Colonic mucosa (tissue), 4 donors: ENCODE results near the gene NUP210L. TPM values are rescaled to one million over a fixed set of nuclear protein-coding genes. Genes with fewer than 3 reads are reported as not detected.
"Not testable (repeated sequence)": the region's sequence is repeated elsewhere in the genome, so short reads cannot be mapped to it uniquely, and the experiment has no call there.

Experiments
- DNase-seq: peaks from one replicate; pipeline ENCODE4 v3.0.0-alpha.2; 2020
- H3K27ac ChIP-seq: fragments of 200-600 bp; one replicate; pipeline ENCODE4 v1.8.0; 2021
- H3K27me3 ChIP-seq: fragments of 200-600 bp; one replicate; pipeline ENCODE4 v1.8.0; 2021
- H3K36me3 ChIP-seq: fragments of 200-600 bp; one replicate; pipeline ENCODE4 v1.8.0; 2021
- H3K4me1 ChIP-seq: fragments of 200-600 bp; one replicate; pipeline ENCODE4 v1.8.0; 2021; ENCODE audit warnings: mild to moderate bottlenecking
- H3K4me3 ChIP-seq: fragments of 200-600 bp; one replicate; pipeline ENCODE4 v1.8.0; 2021
- H3K9ac ChIP-seq, 2 donors: one replicate each; pipeline ENCODE4 v1.7.0; 2013; ENCODE audit warnings: control low read depth in 2 of 2, low read depth in 2 of 2, low read length in 2 of 2
- H3K9me3 ChIP-seq: fragments of 200-600 bp; one replicate; pipeline ENCODE4 v1.8.0; 2021
- intact Hi-C: fragments of 100-400 bp; cut with DNase I; formaldehyde crosslinking; loops from one replicate; pipeline ENCODE4 v1.14.1; 2022
- total RNA-seq, 2 donors: library from RNA; stranded (reverse); fragmentation: NEBNext Ultra II Directional in 1 of 2; extraction: Animal tissue kit (Norgen Biotek cat#: 25700) in 1 of 2; gene quantifications; one replicate each; pipeline ENCODE4 v1.2.1, GENCODE V29; 2021
- TF ChIP-seq, protein P1 (sequence below): fragments of 200-600 bp; IDR thresholded peaks from one replicate; pipeline ENCODE4 v1.8.0; 2022; ENCODE audit warnings: antibody characterized with exemption, mild to moderate bottlenecking
- donor health status: healthy.
- donor health status: DM: no; HTN: no; CAD: no.
- donor health status: DM: no; HTN: no; CAD: no.

Gene NUP210L
- total RNA-seq, 2 donors from 2014 or later = 0.10 to 0.11 TPM

DNA sequence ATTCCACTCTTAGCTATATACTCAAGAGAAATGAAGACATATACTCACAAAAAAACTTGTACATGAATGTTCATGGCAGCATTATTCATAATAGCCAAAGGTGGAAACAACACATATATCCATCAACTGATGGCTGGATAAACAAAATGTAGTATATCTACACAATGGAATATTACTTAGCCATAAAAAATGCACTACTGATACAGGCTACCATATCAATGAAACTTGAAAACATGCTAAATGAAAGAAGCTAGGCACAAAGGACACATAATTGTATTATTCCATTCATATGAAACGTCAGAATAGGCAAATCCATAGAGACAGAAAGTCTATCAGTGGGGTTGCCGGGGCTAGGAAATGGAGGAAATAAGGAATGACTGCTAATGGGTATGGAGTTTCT lies 67.3 kb downstream of the NUP210L start:
- no peaks in the 10 kb centered on the region for H3K36me3 ChIP-seq
- no peak overlapping the region for H3K27ac ChIP-seq
- H3K27me3 ChIP-seq = no peaks in the 10 kb centered on the region
- no peak overlapping the region for H3K9ac ChIP-seq
- H3K4me1 ChIP-seq = no peaks in the 10 kb centered on the region
- H3K4me3 ChIP-seq = no peak overlapping the region
- DNase-seq = no peak
- intact Hi-C loops = no loop called here
- H3K9me3 ChIP-seq = no peaks in the 10 kb centered on the region
- TF ChIP-seq, protein P1, sequence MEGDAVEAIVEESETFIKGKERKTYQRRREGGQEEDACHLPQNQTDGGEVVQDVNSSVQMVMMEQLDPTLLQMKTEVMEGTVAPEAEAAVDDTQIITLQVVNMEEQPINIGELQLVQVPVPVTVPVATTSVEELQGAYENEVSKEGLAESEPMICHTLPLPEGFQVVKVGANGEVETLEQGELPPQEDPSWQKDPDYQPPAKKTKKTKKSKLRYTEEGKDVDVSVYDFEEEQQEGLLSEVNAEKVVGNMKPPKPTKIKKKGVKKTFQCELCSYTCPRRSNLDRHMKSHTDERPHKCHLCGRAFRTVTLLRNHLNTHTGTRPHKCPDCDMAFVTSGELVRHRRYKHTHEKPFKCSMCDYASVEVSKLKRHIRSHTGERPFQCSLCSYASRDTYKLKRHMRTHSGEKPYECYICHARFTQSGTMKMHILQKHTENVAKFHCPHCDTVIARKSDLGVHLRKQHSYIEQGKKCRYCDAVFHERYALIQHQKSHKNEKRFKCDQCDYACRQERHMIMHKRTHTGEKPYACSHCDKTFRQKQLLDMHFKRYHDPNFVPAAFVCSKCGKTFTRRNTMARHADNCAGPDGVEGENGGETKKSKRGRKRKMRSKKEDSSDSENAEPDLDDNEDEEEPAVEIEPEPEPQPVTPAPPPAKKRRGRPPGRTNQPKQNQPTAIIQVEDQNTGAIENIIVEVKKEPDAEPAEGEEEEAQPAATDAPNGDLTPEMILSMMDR = no peak

DNA sequence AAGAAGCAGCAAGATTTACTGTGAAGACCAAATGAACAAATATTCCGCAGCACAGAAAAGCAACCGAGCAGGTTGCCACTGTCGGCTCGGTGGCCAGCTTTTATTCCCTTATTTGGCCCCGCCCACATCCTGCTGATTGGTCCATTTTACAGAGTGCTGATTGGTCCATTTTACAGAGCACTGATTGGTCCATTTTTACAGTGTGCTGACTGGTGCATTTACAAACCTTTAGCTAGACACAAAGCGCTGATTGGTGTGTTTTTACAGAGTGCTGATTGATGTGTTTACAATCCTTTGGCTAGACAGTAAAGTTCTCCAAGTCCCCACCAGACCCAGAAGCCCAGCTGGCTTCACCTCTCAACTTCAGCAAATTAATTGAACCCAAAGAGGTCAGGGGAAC lies 71.8 kb downstream of the NUP210L start:
- H3K27me3 ChIP-seq, H3K27ac ChIP-seq, DNase-seq, H3K4me3 ChIP-seq, H3K36me3 ChIP-seq, intact Hi-C loops, H3K9me3 ChIP-seq, H3K4me1 ChIP-seq, H3K9ac ChIP-seq: not testable (repeated sequence)

DNA sequence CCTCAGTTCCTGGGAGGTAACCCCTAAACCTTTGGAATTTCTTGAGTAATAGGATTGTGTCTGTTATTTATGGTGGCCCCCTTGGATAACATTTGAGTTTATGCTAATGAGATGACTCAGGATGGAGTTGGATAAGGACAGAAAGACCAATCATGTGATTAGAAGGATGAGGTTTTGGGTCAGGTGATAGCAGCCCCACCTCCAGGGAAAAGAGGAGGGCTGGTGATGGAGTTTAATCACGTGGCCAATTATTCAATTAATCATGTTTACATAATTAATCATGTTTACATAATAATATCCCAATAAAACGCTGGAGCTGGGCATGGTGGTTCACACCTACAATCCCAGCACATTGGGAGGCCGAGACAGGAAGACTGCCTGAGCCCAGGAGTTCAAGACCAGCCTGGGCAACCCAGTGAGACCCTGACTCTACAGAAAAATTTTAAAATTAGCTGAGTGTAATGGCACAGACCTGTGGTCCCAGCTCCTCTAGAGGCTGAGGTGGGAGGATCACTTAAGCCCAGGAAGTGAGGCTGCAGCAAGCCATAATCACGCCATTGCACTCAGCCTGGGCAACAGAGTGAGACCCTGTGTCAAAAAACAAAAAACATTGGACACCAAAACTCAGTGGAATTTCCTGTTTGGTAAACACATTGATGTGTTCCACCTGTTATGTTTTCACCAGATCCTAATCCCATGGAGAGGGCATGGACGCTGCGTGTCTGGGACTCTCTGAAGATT lies 73.3 kb downstream of the NUP210L start:
- H3K4me1 ChIP-seq = no peaks in the 10 kb centered on the region
- TF ChIP-seq, protein P1 = no peak
- intact Hi-C loops = no loop called here

DNA sequence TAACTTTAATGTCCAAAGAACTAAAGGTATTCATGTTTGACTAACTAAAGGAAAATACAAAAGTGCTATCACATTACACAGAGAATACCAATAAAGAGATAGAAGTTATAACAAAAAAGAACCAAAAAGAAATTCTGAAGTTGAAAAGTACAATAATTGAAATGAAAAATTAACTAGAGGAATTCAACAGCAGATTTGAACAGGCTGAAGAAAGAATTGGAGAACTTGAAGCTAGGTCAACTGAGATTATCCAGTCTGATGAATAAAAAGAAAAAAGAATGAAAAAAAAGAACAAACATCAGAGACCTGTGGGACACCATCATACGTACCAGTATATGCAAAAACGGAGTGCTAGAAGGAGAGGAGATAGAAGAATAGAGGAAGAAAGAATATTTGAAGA lies 78.5 kb downstream of the NUP210L start:
- H3K4me3 ChIP-seq = no peak overlapping the region
- no peak for DNase-seq
- TF ChIP-seq, protein P1 = no peak
- H3K27me3 ChIP-seq = no peaks in the 10 kb centered on the region
- no peak overlapping the region for H3K9ac ChIP-seq
- H3K27ac ChIP-seq = no peak overlapping the region
- H3K36me3 ChIP-seq = no peaks in the 10 kb centered on the region
- no peaks in the 10 kb centered on the region for H3K4me1 ChIP-seq
- intact Hi-C loops = no loop called here
- H3K9me3 ChIP-seq = no peaks in the 10 kb centered on the region

More for the DNA sequence above, 73.3 kb downstream of the NUP210L start:
- no peaks in the 10 kb centered on the region for H3K27me3 ChIP-seq
- no peak for DNase-seq
- no peak overlapping the region for H3K27ac ChIP-seq
- H3K9ac ChIP-seq = no peak overlapping the region
- no peak overlapping the region for H3K4me3 ChIP-seq
- H3K36me3 ChIP-seq = no peaks in the 10 kb centered on the region
- H3K9me3 ChIP-seq = no peaks in the 10 kb centered on the region

DNA sequence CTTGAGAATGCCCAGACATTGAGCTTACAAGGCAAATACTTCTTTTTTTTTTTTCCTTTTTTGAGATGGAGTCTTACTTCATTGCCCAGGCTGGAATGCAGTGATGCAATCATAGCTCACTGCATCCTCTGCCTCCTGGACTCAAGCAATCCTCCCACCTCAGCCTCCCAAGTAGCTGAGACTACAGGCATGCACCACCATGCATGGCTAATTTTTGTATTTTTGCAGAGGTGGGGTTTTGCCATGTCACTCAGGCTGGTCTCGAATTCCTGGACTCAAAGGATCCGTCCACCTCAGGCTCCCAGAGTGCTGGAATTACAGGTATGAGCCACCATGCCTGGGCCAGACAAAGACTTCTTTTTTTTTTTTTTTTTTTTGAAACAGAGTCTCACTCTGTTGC lies 79.1 kb downstream of the NUP210L start:
- Histone ChIP-seq H3K4me1 (no peaks in the 10 kb centered on the region), H3K36me3 (no peaks in the 10 kb centered on the region), H3K4me3 (no peak overlapping the region), H3K27me3 (no peaks in the 10 kb centered on the region), H3K9me3 (no peaks in the 10 kb centered on the region), H3K27ac (no peak overlapping the region), H3K9ac (no peak overlapping the region)
- TF ChIP-seq, protein P1 = no peak
- intact Hi-C loops = no loop called here
- DNase-seq = no peak

DNA sequence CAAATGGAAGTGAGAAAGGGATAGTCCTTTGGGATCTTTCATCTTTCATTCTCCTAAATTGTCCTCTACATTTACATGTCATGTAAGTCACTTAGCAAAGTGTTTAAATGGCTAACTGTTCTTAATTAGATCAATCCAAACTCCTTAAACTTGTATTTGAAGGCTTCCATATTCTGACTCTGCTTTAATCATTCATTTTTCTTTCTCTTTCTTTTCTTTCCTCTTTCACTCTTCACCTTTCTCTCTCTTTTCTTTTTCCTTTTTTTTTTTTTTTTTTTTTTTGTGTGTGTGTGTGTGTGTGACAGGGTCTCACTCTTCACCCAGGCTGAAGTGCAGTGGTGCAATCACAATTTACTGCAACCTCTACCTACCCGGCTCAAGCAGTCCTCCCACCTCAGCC lies 92.6 kb downstream of the NUP210L start:
- intact Hi-C loops = no loop called here
- Histone ChIP-seq H3K9me3 (no peaks in the 10 kb centered on the region), H3K4me1 (no peaks in the 10 kb centered on the region), H3K27me3 (no peaks in the 10 kb centered on the region), H3K36me3 (no peaks in the 10 kb centered on the region), H3K4me3 (no peak overlapping the region), H3K9ac (no peak overlapping the region), H3K27ac (no peak overlapping the region)
- TF ChIP-seq, protein P1 = no peak
- DNase-seq = no peak

DNA sequence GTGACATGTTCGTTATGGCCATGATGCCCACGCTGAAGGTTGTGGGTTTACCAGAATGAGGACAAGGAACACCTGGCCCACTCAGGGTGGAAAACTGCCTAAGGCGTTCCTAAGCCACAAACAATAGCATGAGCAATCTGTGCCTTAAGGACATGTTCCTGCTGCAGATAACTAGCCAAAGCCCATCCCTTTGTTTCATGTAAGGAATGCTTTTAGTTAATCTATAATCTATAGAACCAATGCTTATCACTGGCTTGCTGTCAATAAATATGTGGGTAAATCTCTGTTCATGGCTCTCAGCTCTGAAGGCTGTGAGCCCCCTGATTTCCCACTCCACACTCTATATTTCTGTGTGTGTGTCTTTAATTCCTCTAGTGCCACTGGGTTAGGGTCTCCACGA lies 107.4 kb downstream of the NUP210L start:
- H3K36me3 ChIP-seq, H3K27me3 ChIP-seq, H3K4me3 ChIP-seq, H3K27ac ChIP-seq, H3K4me1 ChIP-seq, H3K9ac ChIP-seq, H3K9me3 ChIP-seq, intact Hi-C loops, DNase-seq: not testable (repeated sequence)

DNA sequence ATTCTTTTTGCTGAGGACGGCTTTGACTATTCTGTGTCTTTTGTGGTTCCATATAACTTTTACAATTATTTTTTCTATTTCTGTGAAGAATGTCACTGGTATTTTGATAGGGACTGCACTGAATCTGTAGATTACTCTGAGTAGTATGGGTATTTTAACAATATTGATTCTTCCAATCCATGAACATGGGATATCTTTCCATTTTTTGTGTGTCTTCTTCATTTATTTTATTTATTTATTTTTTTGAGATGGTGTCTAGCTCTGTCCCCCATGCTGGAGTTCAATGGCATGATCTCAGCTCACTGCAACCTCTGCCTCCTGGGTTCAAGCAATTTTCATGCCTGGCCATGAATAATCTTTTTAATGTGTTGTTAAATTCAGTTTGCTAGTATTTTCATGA lies 121.2 kb downstream of the NUP210L start:
- H3K36me3 ChIP-seq, H3K27me3 ChIP-seq, H3K9me3 ChIP-seq, H3K27ac ChIP-seq, H3K4me1 ChIP-seq, DNase-seq, H3K9ac ChIP-seq, intact Hi-C loops, H3K4me3 ChIP-seq: not testable (repeated sequence)
